RWPE2 (cell line): ENCODE data around the gene DUSP28.
A peak's percentile ranks its signal among the peaks of the same experiment; 100 is the strongest.

Experiments
- ATAC-seq: fragments of 200-7000 bp; cut with Tn5 transposase; 3 replicates; pipeline ENCODE4 v1.9.1; 2021; ENCODE audit warnings: low read depth
- DNase-seq: peaks from one replicate; pipeline ENCODE4 v3.0.0-alpha.2; 2020; ENCODE audit warnings: low spot score
- H3K27ac ChIP-seq: fragments of 450-650 bp; 2 replicates; pipeline ENCODE4 v1.5.1; 2017; ENCODE audit warnings: mild to moderate bottlenecking; ENCODE audit not compliant: poor library complexity, severe bottlenecking
- H3K27me3 ChIP-seq: fragments of 250-450 bp; sonication (Bioruptor Pico); 2 replicates; pipeline ENCODE4 v1.5.1; 2021; ENCODE audit warnings: mild to moderate bottlenecking, moderate library complexity; ENCODE audit not compliant: insufficient read depth, poor library complexity, severe bottlenecking
- H3K36me3 ChIP-seq: fragments of 250-450 bp; sonication (Bioruptor Pico); 2 replicates; pipeline ENCODE4 v1.5.1; 2020; ENCODE audit warnings: low read depth, mild to moderate bottlenecking, moderate library complexity
- H3K4me1 ChIP-seq: fragments of 250-450 bp; sonication (Bioruptor Pico); 2 replicates; pipeline ENCODE4 v1.5.1; 2021; ENCODE audit warnings: mild to moderate bottlenecking, moderate library complexity; ENCODE audit not compliant: insufficient read depth, poor library complexity, severe bottlenecking
- H3K4me3 ChIP-seq: fragments of 250-450 bp; sonication (Bioruptor Pico); 2 replicates; pipeline ENCODE4 v1.5.1; 2021; ENCODE audit warnings: mild to moderate bottlenecking, moderate library complexity; ENCODE audit not compliant: severe bottlenecking
- H3K9me3 ChIP-seq: fragments of 250-450 bp; sonication (Bioruptor Pico); 2 replicates; pipeline ENCODE4 v1.5.1; 2021; ENCODE audit warnings: mild to moderate bottlenecking, moderate library complexity; ENCODE audit not compliant: severe bottlenecking
- CTCF ChIP-seq: fragments of 450-650 bp; IDR thresholded peaks from one replicate; pipeline ENCODE4 v1.5.1; 2017; ENCODE audit warnings: mild to moderate bottlenecking, moderate library complexity; ENCODE audit not compliant: poor library complexity, severe bottlenecking

DUSP28 gene

GRCh38 chr2:240586919-240587800, 27.0 kb downstream of the DUSP28 start:
- no peaks in the 10 kb centered on the region for H3K9me3 ChIP-seq
- peaks cover 15% of the 10 kb centered on the region for H3K36me3 ChIP-seq
- peak; percentile 21 for ATAC-seq
- peak overlapping the region; percentile 25 for H3K27ac ChIP-seq
- H3K27me3 ChIP-seq = no peaks in the 10 kb centered on the region
- H3K4me3 ChIP-seq = peak overlapping the region; percentile 82
- peaks cover 22% of the 10 kb centered on the region for H3K4me1 ChIP-seq
- peak; percentile 53 for DNase-seq
- TF ChIP-seq CTCF = no peak

- Histone ChIP-seq H3K4me3 (peak overlapping the region; percentile 82), H3K36me3 (peaks cover 21% of the 10 kb centered on the region), H3K9me3 (no peaks in the 10 kb centered on the region), H3K27ac (no peak overlapping the region), H3K4me1 (peaks cover 13% of the 10 kb centered on the region), H3K27me3 (no peaks in the 10 kb centered on the region)
- ATAC-seq = no peak
- peak; percentile 34 for DNase-seq
- no peak for TF ChIP-seq CTCF
Measured at GRCh38 chr2:240588006-240588655, 28.0 kb downstream of the DUSP28 start.

- Histone ChIP-seq H3K4me1 (peaks cover 12% of the 10 kb centered on the region), H3K27ac (no peak overlapping the region), H3K36me3 (peaks cover 21% of the 10 kb centered on the region), H3K4me3 (no peak overlapping the region), H3K27me3 (no peaks in the 10 kb centered on the region), H3K9me3 (no peaks in the 10 kb centered on the region)
- TF ChIP-seq CTCF = no peak
- ATAC-seq (no peak), DNase-seq (peak; percentile 14)
Measured at GRCh38 chr2:240588669-240589068, 28.5 kb downstream of the DUSP28 start.

- no peak for TF ChIP-seq CTCF
- peak; percentile 41 for DNase-seq
- H3K9me3 ChIP-seq = no peaks in the 10 kb centered on the region
- peaks cover 12% of the 10 kb centered on the region for H3K4me1 ChIP-seq
- H3K27ac ChIP-seq = no peak overlapping the region
- no peaks in the 10 kb centered on the region for H3K27me3 ChIP-seq
- no peak for ATAC-seq
- no peak overlapping the region for H3K4me3 ChIP-seq
- peaks cover 21% of the 10 kb centered on the region for H3K36me3 ChIP-seq
Measured at GRCh38 chr2:240589375-240589774, 29.2 kb downstream of the DUSP28 start.
